Activated CD4-positive, alpha-beta T cell treated with anti-CD3 and anti-CD28 coated beads for 24 hours (primary cell): Measurements from ENCODE around the gene PPP2CA.
"Not testable (repeated sequence)": the region's sequence is repeated elsewhere in the genome, so short reads cannot be mapped to it uniquely, and the experiment has no call there.

Experiments
- DNase-seq, 2 donors: peaks; one replicate each; pipeline ENCODE4 v3.0.0-alpha.2; 2020; ENCODE audit warnings: low read depth in 2 of 2

Gene PPP2CA

GRCh38 chr5:134189031-134189430 is 36.8 kb downstream of the PPP2CA start:
- DNase-seq: no peak

- no peak for DNase-seq
These were observed 37.8 kb downstream of the PPP2CA start for GRCh38 chr5:134188092-134188491.

GRCh38 chr5:134184155-134185135 is 41.4 kb downstream of the PPP2CA start:
- peak; percentile 64 for DNase-seq

GRCh38 chr5:134183481-134183880 is 42.4 kb downstream of the PPP2CA start:
- DNase-seq: no peak

- no peak for DNase-seq
These were observed 47.8 kb downstream of the PPP2CA start for GRCh38 chr5:134178096-134178419.

- DNase-seq: no peak
These were observed 48.3 kb downstream of the PPP2CA start for GRCh38 chr5:134177369-134178095.

GRCh38 chr5:134176511-134177368 is 49.1 kb downstream of the PPP2CA start, which contains the start of gene SKP1:
SKP1 (minus strand) TSS chr5:134176950; CDS start chr5:134174022, 2,928 bp downstream.
- peak; percentile 73 to 75 for DNase-seq

- peak in 1 of 2 donors; percentile 6 for DNase-seq
These were observed 49.9 kb downstream of the PPP2CA start for GRCh38 chr5:134175921-134176510.

- DNase-seq: no peak
These were observed 50.7 kb downstream of the PPP2CA start for GRCh38 chr5:134174841-134175839.

- no peak for DNase-seq
These were observed 53.9 kb downstream of the PPP2CA start for GRCh38 chr5:134171972-134172371.

- no peak for DNase-seq
These were observed 63.3 kb downstream of the PPP2CA start for GRCh38 chr5:134162592-134162991.

- no peak for DNase-seq
These were observed 64.1 kb downstream of the PPP2CA start for GRCh38 chr5:134161513-134162395.

- no peak for DNase-seq
These were observed 72.2 kb downstream of the PPP2CA start for GRCh38 chr5:134153657-134154056.

- no peak for DNase-seq
These were observed 72.6 kb downstream of the PPP2CA start for GRCh38 chr5:134153241-134153640.

- not testable (repeated sequence) for DNase-seq
These were observed 73.6 kb downstream of the PPP2CA start for GRCh38 chr5:134152173-134152832.

GRCh38 chr5:134151723-134152122 is 74.2 kb downstream of the PPP2CA start:
- no peak for DNase-seq

- DNase-seq: no peak
These were observed 76.1 kb downstream of the PPP2CA start for GRCh38 chr5:134149571-134150303.

GRCh38 chr5:134148986-134149539 is 76.8 kb downstream of the PPP2CA start:
- no peak for DNase-seq
